ENCODE data around the gene METTL8. TPM values are rescaled to one million over a fixed set of nuclear protein-coding genes. Genes with fewer than 3 reads are reported as not detected.
A peak's percentile ranks its signal among the peaks of the same experiment; 100 is the strongest.
"Not testable (repeated sequence)": the region's sequence is repeated elsewhere in the genome, so short reads cannot be mapped to it uniquely, and the experiment has no call there.

METTL8 gene
- total RNA-seq, 2 donors from 2014 or later: 19.4 to 20.0 TPM

DNA sequence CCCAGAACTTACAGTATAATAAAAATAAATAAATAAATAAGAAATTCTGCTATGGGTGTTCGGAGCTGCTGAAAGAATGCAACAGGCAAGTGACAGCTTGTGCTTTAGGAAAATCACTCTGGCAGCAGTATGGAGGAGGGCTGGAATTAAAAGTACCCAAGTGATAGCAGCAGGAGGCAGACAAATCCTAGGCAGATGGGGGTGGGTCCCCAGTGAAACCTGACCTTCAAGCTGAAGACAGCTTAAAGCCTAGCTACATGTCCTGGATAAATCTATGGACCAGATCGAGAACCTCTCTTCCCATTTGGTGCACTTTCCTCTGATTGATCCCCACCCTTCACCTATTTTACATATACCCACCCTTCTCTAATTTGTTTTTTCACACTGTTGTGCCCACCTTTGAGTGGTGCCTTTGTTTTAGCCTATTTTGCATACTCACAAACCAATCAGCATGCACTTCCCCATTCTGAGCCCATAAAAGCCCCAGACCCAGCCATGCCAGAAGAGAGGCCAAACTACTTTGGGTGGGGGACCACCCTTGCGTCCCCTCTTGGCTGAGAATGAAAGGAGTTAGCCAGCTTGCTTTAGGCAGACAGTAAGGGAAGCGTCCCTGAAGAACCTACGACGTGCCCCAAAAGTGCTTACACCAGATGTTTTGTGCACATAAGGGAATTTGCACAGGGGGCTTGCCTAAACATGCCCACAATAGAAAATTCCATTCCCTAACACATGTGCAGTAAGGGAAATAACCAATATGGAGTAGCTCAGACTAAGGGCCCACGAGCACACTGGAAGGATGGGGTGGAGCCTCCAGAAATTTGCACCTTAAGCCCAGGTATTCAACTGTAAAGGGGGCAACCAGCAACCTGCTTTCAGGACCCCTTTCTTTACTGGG, 3.0 kb downstream of the METTL8 start:
- H3K9me3 ChIP-seq: no peaks in the 10 kb centered on the region
- intact Hi-C loops (cut with DNase I): no loop called here
- no peak overlapping the region for H3K4me3 ChIP-seq
- H3K27ac ChIP-seq: no peak overlapping the region
- peaks cover 5% of the 10 kb centered on the region for H3K4me1 ChIP-seq
- DNase-seq: no peak
- TF ChIP-seq CTCF (IDR thresholded peaks at IDR 0.05): no peak
- no peaks in the 10 kb centered on the region for H3K27me3 ChIP-seq
- no peaks in the 10 kb centered on the region for H3K36me3 ChIP-seq
- no peak overlapping the region for H3K9ac ChIP-seq (ENCODE audit: low read depth in 2 of 2, low read length in 2 of 2)

DNA sequence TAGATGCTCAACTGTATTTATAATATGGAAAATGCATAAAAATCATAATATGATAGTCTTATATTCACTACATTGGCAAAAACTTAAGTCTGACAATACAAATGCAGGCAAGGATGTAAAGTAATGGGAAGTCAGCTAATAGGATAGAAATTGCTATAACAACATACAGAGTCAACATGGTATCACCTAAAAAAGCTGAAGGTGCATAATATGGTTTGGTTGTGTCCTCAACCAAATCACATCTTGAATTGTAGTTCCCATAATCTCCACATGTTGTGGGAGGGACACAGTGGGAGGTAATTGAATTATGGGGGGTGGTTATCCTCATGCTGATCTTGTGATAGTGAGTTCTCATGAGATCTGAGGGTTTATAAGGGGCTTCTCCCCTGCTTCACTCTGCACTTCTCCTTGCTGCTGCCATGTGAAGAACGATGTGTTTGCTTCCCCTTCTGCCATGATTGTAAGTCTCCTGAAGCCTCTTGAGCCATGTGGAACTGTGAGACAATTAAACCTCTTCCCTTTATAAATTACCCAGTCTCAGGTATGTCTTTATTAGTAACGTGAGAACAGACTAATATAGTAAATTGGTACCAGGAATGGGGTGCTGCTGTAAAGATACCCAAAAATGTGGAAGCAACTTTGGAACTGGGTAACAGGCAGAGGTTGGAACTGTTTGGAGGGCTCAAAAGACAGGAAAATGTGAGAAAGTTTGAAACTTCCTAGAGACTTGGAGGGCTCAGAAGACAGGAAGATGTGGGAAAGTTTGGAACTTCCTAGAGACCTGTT, 10.9 kb downstream of the METTL8 start:
- intact Hi-C loops (cut with DNase I); H3K4me3 ChIP-seq; H3K27me3 ChIP-seq; H3K36me3 ChIP-seq; H3K4me1 ChIP-seq; H3K9me3 ChIP-seq; DNase-seq; H3K27ac ChIP-seq; H3K9ac ChIP-seq (ENCODE audit: low read depth in 2 of 2, low read length in 2 of 2): not testable (repeated sequence)

DNA sequence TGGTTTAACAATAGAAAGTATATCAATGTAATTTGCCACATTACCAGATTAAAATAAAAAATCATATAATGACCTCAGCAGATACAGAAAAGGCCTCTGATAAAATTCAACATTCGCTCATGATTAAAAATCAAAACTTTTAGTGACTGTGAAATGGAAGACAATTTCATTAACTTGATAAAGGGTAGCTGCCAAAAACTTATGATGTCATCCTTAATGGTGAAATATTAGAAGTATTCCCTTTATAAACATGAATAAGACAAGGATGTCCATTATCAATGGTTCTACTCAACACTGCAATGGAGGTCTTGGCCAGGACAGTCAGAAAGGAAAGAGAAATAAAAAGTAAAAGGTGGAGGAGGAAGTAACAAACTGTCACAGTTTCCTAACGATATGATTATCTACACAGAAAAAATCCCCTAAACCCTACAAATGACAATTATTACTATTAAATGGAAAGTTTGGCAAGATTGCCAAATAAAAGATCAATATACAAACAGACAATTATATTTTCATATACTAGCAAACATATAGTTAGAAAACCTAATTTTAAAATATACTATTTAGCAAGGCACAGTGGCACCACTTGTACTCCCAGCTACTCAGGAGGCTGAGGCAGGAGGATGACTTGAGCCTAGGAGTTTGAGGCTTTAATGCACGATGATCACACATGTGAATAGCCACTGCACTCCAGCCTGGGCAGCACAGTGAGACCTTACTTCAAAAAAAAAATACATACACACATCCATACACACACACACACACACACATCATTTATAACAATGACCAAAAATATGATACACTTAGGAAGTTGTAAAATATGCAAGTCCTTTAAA, 12.8 kb downstream of the METTL8 start:
- H3K36me3 ChIP-seq: no peaks in the 10 kb centered on the region
- H3K9ac ChIP-seq (ENCODE audit: low read depth in 2 of 2, low read length in 2 of 2): no peak overlapping the region
- no peak overlapping the region for H3K4me3 ChIP-seq
- no peaks in the 10 kb centered on the region for H3K27me3 ChIP-seq
- intact Hi-C loops (cut with DNase I): no loop called here
- no peak for TF ChIP-seq CTCF (IDR thresholded peaks at IDR 0.05)
- no peak for DNase-seq
- peaks cover 6% of the 10 kb centered on the region for H3K9me3 ChIP-seq
- H3K27ac ChIP-seq: no peak overlapping the region
- no peaks in the 10 kb centered on the region for H3K4me1 ChIP-seq

- Histone ChIP-seq H3K36me3 (no peaks in the 10 kb centered on the region), H3K9me3 (peaks cover 6% of the 10 kb centered on the region), H3K27me3 (no peaks in the 10 kb centered on the region), H3K9ac (ENCODE audit: low read depth in 2 of 2, low read length in 2 of 2) (no peak overlapping the region), H3K4me1 (no peaks in the 10 kb centered on the region), H3K27ac (no peak overlapping the region), H3K4me3 (no peak overlapping the region)
- intact Hi-C loops (cut with DNase I): loop anchor here (5.0 kb wide), 1 partner anchor 257 kb away; the partner anchor contains the start of gene TLK1
- no peak for DNase-seq
- TF ChIP-seq CTCF (IDR thresholded peaks at IDR 0.05): no peak
Observed at GRCh38 chr2:171419333-171419732, 14.5 kb downstream of the METTL8 start.

GRCh38 chr2:171416009-171416926, 17.5 kb downstream of the METTL8 start:
- intact Hi-C loops (cut with DNase I): loop anchor here (2.0 to 5.0 kb wide), 2 partner anchors 254 to 443 kb away; partner anchors contain the start of gene TLK1
- Histone ChIP-seq H3K9me3 (no peaks in the 10 kb centered on the region), H3K27me3 (no peaks in the 10 kb centered on the region), H3K4me1 (no peaks in the 10 kb centered on the region), H3K27ac (no peak overlapping the region), H3K4me3 (no peak overlapping the region), H3K9ac (ENCODE audit: low read depth in 2 of 2, low read length in 2 of 2) (no peak overlapping the region), H3K36me3 (no peaks in the 10 kb centered on the region)
- TF ChIP-seq CTCF (IDR thresholded peaks at IDR 0.05): peak; percentile 77
- peak; percentile 92 for DNase-seq

- not testable (repeated sequence) for DNase-seq; H3K27me3 ChIP-seq; H3K27ac ChIP-seq; H3K4me1 ChIP-seq; H3K36me3 ChIP-seq; H3K9ac ChIP-seq (ENCODE audit: low read depth in 2 of 2, low read length in 2 of 2); H3K4me3 ChIP-seq; H3K9me3 ChIP-seq
- intact Hi-C loops (cut with DNase I): loop anchor here (5.0 kb wide), 1 partner anchor 252 kb away; the partner anchor contains the start of gene TLK1
Observed at GRCh38 chr2:171414645-171415044, 19.1 kb downstream of the METTL8 start.
